NCI-H524 (cell line): Measurements from ENCODE around the gene CTXND1.

Experiments
- DNase-seq, 2 experiments: peaks; one replicate each; lab custom pipeline; 2025; lab: John Stamatoyannopoulos, UW

CTXND1 gene

DNA sequence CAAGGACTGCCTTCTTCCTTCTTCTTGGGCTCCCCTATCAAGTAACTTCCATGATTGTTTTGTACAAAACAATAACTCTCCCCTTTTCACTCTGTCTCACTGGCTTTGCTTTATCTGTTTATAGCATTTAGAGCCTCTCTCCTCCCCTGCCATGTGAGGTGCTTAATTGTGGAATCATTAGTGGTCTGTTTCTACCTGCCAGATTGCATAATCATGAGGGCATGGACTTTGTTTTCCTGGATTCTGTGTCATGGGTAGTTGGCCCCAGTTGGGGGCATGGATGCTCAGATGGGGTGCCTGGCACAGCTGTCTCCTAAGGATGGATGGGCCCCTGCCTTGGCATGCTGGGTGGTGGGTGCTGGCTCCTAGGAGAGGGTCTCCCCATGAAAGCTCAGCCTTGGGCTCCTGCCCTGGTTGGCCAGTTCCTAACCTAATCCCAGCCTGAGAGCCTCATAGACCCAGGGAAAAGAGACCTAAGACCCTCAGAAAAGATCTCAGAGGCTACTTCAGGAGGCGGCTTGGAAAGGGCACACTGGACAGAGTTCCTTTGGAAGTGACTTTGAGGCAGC lies 8.0 kb upstream of the CTXND1 start:
- DNase-seq = no peak

GRCh38 chr15:80251428-80252120 lies 439 bp downstream of the CTXND1 start:
- DNase-seq = no peak

GRCh38 chr15:80250614-80251427 lies 1.2 kb downstream of the CTXND1 start:
- DNase-seq = no peak

GRCh38 chr15:80249973-80250372 lies 2.0 kb downstream of the CTXND1 start:
- no peak for DNase-seq

DNA sequence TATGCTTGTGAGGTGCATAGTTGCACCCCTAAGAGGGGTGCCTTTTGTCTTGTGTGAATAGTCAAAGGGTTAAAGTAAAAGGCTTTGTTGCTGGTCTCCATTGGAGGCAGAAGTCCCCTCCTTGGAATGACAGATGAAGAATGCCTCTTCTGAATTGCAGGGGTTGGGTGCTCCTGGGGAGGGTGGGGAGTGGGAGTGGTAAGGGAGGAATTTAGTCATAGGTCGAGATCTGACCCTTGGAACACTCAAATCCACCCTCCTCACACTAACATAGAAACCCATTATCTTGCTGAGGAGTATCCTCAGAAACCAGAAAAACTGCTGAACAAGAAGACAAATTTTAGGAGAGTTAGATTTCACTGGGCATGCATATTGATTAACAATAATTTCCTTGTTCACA lies 4.7 kb downstream of the CTXND1 start:
- no peak for DNase-seq

DNA sequence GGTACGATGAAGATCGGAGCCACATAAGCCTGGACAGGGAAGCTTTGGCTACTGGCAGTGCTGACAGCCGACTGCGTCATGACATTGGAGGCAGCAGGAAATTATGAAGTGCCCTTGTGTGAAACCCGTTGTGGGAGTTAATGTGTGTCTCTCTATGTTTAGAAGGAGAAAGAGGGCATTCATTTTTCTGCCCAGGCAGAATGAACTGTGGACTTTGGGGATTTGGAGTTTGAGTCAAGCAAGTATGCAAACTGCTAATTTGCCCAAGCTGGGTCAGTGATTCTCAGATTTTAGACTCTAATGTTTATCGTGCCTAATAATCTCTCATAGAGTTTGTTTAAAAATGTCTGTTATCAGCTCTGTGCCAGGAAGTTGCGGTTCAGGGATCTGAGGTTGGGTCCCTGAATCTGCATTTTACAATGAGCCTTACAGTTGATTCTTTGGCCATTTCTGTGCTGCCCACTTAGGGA lies 5.6 kb downstream of the CTXND1 start:
- no peak for DNase-seq

DNA sequence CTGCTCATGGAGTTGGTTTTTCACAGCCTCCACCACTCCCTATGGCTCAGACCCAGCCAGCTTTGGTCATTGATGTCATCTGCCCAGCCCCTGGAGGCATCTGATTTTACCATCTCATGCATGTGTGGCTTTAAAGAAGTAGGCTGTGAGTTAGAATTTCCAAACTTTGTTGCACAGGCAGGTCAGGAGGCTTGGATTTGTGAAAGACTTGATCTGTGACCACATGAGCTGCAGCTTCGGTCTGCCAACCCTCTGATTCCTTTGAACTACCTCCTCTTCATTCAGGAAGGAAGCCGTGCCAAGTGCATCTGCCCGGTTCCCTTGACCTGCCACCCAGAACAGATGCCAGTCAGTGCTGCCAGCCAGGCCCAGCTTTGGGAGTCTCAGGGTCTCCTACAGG lies 9.2 kb downstream of the CTXND1 start:
- no peak for DNase-seq

- peak; percentile 19 to 59 for DNase-seq
Measured at GRCh38 chr15:80242132-80242769, 9.8 kb downstream of the CTXND1 start.

DNA sequence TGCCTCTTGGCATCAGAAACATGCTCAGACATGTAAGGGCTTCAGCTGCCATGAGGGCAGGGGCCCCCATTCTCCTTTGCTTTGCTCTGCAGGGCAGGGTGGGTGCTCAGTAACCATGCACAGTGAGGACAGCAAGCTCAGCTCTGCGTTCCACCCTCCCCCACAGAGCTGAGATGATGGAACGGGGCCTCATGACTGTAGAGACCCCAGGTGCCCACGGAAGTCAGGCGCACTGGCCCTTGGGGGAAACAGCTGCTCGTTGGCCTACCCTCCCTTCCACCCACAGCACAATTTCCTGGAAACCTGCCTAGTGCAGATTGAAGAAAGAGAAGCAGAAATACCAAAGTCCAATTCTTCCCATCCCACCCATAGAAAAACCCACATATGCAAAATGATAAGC lies 10.5 kb downstream of the CTXND1 start:
- no peak for DNase-seq

DNA sequence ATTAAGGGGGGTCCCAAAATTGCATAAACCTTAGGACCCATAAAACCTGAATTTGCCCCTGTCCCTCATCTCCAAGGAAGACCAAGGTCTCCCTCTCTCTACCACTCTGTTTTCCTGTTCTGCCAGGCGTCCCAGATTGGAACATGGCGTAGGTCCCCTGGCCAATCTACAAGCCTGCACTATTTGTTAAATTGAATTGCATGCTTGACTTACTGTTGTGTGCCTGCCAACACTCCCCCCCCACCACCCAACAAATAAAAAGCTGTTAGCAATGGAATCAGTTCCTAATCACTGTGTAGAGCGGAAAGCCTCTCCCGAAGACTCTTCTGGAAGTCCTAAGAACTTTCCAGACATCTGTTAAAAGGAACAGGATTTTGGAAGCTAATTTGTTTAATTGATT lies 11.7 kb downstream of the CTXND1 start:
- DNase-seq = peak; percentile 26 to 75

DNA sequence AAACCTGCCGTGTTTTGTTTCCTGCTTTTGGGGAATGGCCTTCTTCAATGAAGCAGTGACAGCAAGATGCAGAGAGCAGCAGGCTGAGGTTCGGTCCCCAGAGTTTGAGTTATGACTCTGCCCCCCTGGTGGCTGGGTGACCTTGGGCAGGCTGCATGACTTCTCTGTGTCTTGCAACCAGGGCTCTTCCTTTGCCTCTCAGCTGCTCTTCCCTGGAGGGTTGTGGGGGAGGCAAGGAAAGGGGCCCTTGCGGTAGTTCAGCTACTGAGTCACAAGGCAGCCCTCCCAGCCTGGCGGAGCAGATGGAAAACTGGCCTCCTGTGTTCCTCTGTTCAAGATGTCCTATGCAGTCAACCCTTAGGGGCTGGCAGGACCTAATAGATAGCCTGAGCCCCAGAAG lies 17.1 kb downstream of the CTXND1 start:
- DNase-seq = peak; percentile 28 to 45

DNA sequence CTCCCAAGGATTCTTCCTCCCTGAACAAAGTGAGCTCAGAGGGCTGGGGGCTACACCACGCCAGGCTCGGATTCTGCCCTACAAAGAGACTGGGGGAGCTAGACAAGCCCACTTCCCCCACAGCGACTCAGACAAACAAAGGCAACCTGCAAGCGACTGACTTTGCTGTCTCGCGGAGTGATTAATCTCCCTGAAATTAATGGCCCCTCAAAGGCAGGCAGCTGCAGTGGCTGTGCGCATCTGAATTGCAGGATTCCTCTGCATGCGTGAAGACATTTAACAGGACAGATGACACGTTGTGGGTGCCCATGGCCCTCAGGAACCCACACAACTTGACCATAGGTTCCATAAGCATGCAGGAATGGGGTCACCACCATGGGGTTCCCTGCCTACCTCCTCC lies 18.4 kb downstream of the CTXND1 start:
- no peak for DNase-seq

DNA sequence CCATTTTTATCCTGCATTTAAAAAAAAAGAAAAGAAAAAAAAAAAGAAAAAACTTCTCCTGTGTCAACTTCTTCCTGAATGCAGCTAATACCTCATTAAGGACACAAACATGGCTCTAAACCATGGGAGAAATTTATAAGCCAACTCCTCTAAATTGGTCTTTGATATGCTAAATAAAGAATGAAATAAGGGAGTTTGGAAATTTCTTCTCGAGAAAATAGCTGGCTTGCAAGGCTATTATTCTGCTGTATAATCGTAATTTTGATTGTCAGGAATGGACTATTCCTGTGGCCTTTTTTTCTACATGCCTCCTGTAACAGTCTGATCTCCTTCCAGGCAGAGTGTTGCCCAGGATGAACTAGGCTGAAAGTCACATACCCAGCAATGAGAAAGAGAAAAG lies 20.6 kb downstream of the CTXND1 start:
- DNase-seq = no peak

GRCh38 chr15:80228959-80229610 lies 22.9 kb downstream of the CTXND1 start:
- no peak for DNase-seq

GRCh38 chr15:80219955-80220354 lies 32.1 kb downstream of the CTXND1 start:
- no peak for DNase-seq

DNA sequence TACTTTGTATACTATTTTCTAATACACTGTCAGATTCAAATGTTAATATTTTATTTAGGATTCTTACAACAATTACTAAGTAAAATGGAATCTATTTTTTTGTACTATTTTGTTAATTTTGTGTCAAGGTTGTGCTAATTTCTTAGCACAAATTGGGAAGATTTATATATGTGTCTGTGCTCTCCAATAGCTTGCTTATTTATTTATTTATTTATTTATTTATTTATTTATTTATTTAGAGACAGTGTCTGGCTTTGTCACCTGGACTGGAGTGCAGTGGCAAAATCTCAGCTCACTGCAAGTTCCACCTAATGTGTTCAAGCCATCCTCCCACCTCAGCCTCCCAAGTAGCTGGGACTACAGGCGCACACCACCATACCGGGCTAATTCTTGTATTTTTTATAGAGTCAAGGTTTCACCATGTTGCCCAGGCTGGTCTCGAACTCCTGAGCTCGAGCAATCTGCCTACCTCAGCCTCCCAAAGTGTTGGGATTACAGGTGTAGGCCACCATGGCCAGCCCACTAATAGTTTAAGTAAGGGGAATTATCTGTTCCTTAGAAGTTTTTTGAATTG lies 34.6 kb downstream of the CTXND1 start:
- DNase-seq = no peak

DNA sequence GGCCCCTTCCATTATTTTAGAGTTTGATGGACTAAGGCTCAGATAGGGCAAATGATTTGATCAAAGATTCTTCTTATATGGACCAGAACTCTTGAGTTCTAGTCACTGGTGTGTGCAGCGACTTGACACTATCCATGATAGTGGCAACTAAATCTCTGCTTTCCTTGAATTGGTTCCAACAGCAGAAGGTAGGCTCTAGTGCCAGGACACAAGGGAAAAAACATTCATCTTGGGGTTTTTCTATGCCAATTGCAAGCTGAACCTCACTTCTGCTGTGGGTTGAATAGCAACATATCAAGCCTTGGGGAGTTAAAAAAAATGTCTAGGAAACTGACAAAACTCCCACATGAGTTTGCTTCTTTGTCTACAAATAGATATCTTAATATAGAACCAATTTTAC lies 35.1 kb downstream of the CTXND1 start:
- DNase-seq = no peak

DNA sequence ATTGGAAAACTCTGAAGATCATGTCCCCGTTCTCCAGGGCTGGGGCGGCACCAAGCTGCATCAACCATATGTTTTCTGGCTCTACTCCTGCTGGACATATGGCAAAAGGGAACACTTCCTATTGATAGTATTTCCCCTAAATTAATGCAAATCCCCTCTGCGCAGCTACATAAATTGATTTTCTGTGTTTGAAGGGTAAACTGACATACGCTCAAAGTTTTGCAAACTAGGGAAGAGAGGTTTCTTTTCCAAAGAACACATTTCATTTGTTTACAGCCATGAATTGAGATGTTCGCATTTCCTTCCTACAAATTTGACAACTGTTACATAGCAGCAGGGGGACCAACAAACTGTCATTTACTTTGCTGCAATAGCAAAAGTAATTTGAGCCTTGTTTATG lies 35.9 kb downstream of the CTXND1 start:
- DNase-seq = peak; percentile 59 to 80

DNA sequence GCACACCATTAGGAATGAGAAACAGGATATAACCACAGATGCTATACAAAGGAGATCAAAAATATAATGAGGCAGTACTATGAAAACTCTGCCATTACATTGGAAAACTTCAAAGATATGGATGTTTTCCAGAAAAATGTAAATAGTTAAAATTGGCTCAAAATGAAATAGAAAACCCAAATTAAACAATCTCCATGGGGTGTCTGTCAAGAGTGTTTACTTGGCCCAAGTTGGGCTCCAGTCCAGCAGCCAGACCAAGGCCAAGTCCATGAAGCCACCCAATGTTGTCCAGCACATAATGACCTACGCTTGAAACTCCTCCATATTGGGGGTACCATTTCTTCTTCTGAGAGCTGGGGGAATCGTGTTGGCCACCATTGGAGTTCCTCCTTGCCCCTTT lies 37.1 kb downstream of the CTXND1 start:
- no peak for DNase-seq

- DNase-seq = no peak
Measured at GRCh38 chr15:80211976-80212375, 40.0 kb downstream of the CTXND1 start.
